Medulla oblongata (tissue), 1 donor: Measurements from ENCODE around the gene AKAP13.
A peak's percentile ranks its signal among the peaks of the same experiment; 100 is the strongest.

Experiments
- DNase-seq: peaks from one replicate; pipeline ENCODE4 v3.0.0-alpha.2; 2015; ENCODE audit errors: extremely low spot score

AKAP13 gene

DNA sequence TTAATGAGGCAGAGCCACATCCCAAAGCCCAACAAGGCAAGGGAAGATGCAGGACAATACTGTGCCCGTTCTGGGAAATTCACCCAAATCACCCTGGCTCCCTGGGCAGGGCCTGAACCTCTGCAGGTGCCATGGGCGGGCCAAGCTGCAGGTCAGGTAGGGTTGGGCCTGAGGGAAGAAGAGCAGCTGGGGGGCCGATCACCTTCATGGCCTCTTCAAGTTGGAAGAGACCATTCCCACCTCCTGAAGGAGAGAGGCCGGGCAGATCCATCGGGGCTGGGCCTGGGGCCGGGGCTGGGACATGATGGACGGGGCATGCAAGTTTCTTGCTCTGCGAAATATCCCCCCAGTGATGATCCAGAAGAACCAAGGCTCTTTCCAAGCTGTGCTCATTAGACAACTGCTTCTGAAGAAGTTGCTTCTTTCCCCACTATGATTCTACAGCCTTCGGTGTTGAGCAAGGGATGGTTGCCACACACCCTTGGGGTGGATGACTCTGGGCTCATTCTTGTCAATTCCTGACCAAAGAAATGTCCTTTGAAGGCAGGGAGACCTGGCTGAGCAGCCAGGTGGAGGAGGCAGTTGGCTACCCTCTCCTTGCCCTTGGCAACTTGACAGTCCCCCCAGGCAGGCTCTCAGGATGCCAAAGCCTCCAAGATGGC lies 376.1 kb downstream of the AKAP13 start:
- DNase-seq, result no peak

DNA sequence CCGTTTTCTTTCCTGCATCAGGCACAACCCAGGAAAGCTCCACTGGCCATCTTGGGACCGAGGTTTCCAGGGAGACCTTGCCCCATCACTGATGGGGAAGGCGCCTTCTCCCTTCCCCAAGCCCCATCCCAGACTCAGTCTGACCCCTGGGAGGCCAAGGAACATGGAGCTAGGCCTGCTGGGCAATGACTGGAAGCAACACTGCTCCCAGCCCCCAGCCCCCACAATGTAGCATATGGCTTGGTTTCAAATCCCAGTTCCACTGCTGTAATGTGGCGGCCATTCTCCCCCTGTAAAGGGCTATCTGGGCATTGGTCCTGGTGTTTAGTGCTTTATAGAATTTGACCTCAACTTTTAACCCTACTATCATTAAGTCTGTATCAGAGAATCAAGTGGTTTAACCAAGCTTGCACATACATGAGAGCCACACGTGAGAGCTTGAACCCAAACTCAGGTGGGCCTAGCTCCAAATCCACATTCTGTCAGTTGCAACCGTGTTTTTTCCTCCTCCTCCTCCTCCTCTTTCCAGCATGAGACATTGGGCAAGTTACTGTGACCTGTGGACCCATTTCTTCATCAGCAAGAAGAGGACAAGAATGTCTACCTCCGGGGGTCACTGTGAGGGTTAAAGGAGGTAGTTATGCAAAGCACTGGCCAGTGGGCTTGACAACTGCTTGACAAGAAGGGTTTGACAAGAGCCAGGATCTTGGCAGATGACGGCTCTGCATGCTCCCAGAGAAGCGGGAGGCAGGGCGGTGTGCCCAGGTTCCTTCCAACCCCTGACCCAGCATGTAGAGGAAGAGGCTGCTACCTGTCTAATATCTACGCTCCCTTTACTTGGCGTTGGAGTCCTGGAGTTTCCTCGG lies 376.9 kb downstream of the AKAP13 start:
- no peak for DNase-seq

DNA sequence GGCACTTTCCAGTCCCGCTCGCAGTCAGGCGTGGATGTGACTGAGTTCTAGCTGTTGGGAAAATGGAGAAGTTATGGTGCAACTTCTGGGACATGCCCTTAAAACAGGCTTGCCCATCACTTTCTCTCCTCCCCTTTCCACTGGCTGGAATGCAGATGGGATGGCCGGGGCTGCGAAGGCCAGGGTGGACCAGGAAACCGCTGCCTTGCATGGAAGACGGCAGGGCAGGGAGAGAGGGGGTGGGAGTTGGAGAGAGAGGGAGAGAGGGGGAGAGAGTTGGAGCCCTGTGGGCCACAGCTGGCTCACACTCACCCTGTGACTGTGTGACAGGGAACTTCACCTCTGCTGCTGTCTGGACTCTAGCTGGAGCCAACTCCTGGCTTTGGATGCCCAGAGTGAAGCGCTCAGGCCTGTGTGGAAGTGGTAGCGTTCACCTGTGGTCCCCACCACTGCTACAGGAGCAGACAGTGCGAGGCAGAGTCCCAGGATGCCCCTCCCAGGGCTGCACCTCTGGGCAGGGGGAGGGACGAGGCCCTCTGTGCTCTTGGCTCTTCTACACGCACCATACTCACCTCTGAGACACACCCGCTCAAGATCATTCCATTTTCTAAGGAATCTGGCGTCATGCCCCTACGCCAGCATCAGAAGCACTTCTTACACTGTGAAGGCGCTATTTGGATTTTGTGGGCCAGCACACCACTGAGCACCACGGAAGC lies 377.7 kb downstream of the AKAP13 start:
- DNase-seq, result no peak

DNA sequence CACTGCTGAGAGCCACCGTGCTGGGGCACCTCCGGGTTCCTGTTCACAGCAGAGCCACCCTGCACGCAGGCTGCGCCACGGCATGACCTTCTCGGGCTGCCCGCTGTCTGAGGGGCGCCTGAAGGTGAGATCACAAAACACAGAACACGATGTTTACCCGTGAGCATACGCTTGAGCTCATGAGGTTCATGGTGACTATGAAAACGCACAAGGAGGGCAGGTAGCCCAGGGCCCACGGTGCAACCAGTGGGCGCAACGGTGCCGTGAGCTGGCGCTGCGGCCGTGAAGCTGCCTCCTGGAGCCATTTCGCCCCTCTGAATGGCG lies 378.2 kb downstream of the AKAP13 start:
- no peak for DNase-seq

DNA sequence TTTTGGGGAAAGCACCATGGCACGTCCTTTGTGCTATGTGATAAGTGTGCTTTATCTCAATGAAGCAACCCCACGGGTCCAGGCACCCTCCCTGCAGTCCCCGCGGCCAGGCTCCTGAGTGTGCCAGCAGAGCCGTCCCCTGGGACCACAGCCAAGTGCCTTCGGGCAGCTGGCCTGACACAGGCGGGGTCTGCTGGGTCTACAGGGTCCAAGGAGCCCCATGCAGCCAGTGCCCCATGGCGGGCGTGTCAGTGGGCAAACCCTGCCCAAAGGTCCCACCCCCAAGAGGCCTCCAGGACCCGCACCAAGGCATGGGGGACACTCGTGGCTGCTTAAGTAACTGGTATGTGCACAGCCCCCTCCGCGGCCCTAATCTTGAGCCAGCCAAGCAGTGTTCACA lies 379.0 kb downstream of the AKAP13 start:
- no peak for DNase-seq

DNA sequence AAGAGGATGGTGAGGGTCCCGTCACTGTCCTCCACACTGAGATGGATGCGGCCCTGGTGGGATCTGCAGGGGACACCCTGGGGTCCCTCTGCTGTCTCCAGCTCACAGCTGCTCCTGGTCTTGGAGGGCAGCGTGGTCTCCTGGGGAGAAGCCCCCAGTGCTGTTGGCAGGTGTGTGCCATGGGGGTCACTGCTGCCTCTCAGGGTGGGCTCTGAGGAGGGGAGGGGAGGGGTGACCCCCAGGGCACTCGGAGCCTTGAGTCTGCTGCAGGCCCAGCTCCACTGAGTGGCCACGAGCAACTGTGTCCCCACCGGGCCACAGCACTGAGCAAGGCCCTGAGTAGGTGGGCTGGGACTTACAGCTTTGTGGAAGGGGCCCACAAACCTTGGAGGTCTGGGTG lies 379.6 kb downstream of the AKAP13 start:
- no peak for DNase-seq

DNA sequence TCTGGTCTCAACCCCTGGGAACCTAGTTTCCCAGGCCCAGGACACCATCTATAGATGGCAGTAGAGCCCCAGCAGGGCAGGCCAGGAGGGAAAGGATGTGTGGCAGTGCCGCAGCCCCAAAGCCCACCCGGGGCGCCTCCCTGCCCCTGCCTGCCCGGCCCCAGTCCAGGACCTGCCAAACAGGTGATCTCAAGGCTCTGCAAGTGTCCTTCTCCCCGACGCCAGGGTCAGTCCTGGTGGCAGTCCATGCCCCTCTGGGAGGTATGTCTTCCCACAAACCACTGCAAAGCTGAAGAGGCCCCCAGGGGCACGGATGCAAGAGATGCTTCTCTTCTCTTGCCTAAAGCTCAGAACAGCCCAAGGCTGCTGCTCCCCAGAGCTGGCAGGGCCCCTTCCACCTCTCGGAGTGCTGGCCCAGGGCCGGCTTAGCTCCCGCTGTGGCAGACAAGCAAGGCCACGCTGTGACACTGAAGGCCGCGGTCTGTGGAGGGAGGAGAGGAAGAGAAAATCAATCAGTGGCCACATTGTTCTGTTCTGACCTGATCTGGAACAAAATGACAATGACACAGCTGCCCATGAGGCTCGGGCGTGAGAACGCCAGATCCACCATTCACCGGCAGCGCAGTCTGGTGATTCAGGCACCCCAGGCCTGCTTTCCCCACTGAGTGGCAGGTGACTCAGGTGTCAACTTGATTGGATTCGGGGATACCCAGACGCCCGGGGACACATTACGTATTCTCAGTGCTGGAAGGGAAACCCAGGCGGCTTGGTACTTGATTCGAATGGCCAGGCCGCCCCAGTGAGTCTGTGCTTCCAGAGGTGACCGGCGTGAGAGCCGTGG lies 380.3 kb downstream of the AKAP13 start:
- DNase-seq, result no peak

DNA sequence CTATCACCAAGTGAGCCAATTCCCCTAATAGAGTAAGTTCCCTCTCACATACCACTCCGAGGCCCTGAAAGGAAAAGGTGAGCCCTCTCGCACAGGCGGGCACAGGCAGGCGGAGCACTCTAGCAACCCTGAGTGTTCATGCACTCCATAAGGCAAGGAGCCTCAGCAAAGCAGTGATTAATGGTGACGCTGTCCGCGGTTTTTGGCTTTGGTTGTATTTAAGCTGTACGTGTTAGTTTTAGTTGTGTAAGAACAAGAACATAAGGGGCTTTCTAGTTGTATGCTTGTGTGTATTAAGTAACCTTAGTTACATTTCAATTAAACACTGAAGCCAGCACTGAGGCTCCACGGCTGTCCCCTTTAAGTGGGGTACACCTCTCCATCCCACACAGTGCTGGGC lies 381.2 kb downstream of the AKAP13 start:
- no peak for DNase-seq

DNA sequence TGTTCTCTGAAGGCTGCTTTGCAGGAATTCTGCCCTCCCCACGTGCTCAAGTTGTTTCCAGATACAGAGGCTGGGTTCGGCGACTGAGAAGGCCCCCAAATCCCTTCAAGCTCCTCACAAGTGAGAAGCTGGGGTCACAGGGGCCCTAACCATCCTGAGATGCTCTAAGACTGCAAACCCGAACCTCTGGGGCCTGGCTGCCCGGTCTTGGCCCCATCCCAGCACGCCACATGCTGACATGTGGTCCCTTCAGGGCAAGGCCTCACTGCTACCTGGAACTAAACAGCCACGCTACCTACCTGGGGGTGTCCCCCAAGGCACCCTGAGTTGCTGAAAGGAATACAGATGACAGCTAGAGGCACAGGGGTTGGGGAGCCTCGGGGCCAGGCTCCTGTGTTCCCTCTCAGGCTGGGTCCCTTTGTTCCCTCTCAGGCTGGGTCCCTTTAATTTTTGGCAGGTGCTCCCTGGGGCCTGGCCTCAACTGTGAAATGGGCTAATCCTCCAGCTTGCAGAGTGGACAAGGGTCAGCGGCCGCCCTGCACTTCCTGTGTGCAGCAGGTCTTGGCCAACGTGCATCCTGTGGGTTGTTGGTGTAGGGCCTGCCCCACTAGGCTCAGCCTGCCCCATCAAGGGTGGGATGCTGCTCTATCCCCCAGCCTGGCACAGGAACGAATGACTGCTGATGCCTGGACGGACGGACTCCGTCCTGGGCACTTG lies 381.8 kb downstream of the AKAP13 start:
- no peak for DNase-seq

DNA sequence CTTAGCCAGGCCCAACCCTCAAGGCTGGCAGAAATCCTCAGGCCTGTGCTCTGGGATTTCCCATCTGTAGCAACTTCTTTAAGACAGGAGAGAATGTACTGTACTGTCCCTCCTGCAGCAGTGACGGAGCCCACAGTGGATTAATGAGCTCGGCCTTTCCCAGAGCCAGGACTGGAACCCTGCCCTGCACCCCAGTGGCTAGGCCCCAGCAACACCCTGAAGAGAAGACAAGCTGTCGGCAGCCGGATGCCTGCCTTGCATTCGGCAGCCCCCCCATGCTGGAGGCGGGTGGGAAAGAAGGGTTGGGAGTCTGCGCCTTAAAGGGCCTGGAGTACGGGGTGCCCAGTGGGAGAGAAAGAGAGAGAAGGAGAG lies 382.3 kb downstream of the AKAP13 start:
- no peak for DNase-seq

DNA sequence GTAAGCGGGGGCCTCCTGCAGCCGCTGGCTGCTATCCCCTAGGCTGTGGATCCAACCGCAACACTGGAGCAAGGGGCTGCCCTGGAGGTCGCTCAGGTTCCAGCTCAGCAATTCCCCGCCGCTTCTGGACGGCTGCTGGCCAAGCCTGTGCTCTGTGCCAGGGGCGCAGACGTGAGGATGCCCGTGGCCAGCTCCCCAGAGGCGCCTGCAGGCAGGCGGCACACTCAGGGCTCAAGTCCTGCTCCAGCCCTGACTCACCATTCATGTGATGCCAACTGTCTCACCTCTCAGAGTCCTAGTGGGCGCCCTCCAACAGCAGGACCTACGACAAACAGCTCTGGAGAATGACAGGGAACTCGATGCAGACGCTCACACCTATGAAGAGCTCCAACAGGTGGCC lies 382.8 kb downstream of the AKAP13 start:
- peak; percentile 36 for DNase-seq

DNA sequence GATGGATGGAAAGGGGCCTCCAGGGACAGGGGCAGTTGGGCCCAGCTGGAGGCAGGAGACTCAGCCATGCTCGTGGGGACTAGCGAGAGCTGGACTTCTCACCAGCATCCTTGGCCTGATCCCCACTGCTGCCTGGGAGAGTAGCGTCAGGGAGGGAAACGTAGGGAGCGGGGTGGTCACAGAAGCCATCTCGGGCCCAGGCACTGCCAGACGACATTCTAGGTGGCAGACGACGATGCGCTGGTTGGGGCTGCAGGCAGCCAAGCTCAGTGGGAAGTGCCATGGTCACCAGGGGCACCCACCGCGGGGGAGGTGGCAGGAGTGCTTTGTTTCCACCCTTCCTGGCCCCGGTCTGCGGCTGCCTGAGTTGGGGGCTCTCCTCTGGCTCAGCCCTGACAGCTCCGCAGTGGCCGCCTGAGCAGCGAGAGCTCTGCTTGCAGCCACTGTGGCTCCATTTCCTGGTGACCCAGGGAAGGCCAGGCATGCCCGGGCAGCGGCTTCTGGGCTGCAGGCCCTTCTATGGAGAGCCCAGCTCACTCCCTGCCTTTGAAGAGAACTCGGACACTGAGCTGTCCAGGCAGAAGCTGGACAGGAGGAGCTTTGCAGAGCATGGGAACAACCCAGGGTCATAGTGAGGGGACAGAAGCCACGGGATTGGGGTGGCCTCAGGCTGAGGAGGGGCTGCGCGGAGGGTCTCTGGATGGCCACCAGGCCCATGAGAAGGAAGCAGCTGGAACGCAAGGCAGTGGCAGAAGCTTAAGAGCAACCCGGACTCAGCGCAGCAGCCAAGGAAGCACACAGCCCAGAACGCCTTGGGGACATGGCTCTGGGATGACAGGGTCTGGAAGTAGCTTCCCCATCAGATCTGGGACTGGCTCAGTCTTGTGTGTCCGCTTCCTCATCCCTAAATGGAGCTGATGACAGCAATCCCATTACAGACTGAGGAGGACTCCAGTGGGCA lies 383.6 kb downstream of the AKAP13 start:
- DNase-seq, result no peak

DNA sequence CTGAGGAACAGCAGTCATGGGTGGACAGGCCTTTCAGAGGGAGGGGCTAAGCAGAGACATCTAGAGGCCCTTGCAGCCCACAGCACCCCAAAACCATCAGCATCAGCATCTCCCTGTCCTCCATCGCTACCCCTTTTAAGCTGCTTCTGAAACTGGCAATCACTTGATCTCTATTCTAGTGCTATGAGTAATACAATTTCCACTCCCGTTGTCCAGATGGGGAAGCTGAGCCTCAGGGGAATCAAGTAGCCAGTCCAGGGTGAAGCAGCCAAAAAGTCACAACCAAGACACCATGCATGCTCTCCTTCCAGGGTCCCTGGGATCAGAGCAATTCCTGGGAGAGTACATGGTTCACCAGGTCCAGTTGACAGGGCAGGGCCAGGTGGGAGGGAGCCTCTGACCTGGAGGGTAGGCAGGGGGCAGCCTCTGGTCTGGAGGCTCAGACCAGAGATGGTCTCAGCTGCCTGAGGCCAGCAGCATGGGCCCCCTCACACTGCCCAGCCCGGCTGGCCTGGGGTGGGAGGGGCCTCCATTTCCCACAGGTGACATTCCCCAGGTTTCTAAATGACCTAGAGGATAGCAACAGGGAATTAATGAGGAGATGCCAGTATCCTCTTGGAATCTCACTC lies 384.4 kb downstream of the AKAP13 start:
- DNase-seq, result no peak

DNA sequence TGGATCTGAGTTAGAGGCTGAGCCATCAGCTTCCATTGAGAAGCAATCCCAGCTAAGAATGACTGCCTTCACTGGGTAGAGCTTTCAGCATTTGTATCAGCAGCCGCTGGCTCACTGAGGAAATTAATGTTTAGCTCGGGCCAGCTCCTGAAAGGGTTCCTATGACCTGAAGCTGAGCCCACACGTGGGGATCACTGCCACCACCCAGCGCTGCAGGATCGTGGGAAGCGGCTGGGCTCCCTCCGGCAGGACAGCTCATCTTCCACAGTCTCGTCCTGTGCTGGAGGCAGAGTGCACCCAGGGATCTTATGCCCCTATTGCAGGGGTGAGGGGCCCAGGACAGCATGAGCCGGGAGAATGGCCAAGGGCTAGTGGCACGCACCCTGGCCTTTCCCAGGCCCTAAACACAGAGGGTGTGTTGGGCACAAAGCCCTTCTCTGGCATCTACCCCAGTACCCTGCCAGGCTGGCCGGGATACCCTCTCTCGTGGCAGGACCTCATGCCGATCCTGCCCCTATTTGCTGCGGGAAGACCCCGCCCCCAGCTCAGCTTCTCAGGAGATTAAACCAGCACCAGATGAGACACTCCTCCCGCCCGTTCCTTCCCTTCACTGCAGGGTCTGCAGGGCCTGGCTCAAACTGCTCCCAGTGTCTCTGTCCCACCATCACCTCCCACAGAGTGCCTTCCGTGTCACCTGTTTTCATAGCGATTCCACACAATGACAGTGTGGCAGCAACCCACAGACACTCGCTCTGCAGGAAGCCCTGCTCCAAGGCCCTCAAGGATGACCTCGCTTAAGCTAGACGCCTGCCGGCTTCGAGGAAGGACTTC lies 385.8 kb downstream of the AKAP13 start:
- peak; percentile 45 for DNase-seq

DNA sequence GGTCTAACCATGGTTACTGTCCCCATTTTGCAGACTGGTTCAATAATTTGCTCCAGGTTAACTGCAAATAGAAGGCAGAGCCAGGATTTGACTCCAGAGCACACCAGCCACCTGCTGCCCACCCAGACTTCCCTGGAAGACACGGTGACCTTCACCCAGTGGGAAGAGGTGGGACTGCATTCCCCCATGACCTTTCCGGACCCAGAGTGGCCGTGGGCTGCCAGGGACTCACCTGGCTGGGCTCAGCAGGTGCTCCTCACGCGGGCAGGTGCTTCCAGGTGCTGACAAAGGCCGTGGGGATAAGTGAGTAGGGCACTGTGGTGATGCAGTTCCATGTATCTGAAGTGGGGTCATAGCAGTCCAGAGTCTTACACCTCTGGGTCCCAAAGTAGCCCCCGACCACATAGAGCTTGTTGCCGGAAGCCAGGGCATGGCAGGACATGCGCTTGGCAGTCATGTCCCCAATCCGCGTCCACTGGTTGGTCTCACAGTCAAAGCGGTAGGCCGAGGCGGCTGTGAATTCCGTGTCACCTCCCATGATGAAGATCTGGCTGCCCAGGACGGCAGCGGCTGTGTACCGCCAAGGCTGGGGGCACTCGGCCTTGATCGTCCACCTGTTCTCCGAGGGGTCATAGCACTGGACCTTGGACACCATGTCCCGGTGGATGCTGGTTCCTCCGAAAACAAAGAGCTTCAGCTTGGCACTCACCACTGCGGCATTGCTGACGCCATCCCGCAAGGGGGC lies 387.6 kb downstream of the AKAP13 start:
- no peak for DNase-seq

DNA sequence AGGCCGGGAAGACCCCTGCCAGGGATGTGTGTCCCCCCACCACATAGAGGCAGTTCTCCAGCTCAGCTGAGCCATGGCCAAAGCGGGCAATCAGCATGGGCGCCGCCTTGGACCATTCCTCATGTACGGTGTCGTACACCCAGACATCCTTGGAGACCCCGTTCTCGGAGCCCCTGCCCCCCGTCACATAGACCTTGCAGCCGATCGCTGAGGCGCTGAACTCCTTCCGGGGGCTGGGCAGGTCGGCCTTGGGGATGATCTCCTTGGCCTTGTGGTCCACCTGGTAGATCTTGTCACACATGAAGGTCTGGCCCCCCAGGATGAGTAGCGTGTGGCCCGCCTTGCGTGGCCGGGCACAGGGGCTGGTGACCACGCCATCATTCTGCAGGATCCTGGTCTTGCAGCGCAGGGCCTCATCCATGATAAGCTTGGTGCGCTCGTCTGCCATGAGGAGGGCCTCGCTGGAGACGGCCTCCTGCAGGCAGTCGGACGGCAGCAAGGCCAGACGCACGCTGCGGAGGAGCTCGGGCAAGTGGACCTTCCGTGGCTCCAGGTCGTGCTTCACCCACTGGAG lies 388.3 kb downstream of the AKAP13 start:
- DNase-seq, result no peak

DNA sequence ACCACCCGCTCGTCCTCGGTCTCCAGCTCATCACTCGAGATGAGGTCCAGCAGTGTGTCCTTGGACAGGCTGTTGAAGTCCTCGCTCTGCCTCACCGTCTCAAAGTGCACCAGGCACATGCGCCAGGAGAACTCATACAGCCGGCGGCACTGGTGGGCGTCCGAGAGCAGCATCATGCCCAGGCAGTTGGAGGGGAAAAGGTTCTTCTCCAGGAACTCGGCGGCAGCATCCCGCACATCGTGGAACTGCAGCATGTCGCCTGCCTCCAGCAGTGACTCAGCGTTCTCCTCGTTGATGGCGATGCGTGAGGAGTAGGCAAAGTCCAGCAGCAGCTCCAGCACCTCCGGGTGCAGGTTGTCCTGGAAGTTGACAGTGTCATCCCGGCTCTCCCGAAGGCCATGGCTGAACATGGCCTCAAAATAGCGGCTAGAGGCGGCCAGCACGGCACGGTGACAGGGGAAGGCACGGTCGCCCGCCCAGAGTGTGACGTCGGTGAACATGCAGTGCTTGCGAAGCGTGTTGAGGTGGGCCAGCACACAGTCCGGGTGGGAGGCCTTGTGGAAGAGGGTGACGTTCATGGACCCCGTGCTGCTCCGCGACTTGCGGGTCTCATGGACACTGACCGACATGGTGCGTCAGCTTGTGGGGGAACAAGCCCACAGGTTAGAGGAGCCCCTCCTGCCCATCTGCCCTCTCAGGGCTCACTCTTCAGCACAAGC lies 388.9 kb downstream of the AKAP13 start:
- DNase-seq, result no peak
